Transverse colon (tissue), 4 donors: ENCODE measurements around the gene SMAD5.

Source experiments
- EP300 ChIP-seq: sonication (generic); formaldehyde crosslinking; IDR thresholded peaks from one replicate; pipeline ENCODE4 v1.6.1; 2017; ENCODE audit warnings: antibody characterized with exemption, low read depth
- POLR2A ChIP-seq: fragments of 450-650 bp; IDR thresholded peaks from one replicate; pipeline ENCODE4 v1.6.1; 2016; ENCODE audit warnings: antibody characterized with exemption, mild to moderate bottlenecking, moderate library complexity
- POLR2AphosphoS5 ChIP-seq, 3 donors: sonication (generic); formaldehyde crosslinking; IDR thresholded peaks; one replicate each; pipeline ENCODE4 v1.6.1; 2016; ENCODE audit warnings: antibody characterized with exemption in 3 of 3
- TF ChIP-seq, protein P1 (sequence below), 5 experiments: fragments of 200-600 bp in 3 of 5; fragments of 450-650 bp in 2 of 5; sonication (generic) in 3 of 5; IDR thresholded peaks; 1 replicate in 2 of 5; 2 replicates in 3 of 5; pipeline ENCODE4 v1.5.1; 2016 to 2017; ENCODE audit warnings: antibody characterized with exemption in 5 of 5, inconsistent platforms in 3 of 5, mild to moderate bottlenecking in 2 of 5, moderate library complexity in 1 of 5

DNA sequence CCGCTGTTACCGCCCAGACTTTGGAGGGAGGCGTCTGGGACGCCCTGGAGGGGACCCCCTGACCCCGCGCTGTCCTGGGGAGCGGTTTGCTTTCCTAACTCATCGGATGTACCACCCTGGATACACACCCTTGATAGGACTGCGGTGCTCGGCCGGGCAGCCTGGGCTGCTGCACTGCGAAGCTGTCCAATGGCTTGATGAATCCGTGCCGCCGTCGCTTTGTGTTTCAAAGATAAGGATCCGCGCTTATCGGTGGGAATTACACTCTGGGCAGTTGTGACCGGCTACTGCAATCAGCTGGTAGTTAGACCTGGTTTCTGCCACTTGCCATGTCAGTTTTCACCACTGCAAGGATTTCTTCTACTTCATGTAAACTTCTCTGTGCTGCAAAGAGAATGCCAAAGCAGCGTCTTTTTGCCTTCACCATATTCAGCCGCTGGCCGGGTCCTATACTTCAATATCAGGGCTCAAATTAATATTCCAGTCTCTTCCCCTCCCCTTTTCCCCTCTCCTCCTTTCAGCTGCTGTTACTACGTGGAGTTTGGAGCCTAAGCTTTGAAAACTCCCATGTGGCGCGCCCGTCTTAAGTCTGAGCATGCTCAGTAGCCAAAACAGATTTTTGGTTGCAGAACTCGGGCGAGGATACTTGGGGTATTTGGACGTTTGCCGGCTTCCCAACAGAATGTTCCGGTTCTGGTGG lies 727 bp downstream of the SMAD5 start:
- TF ChIP-seq EP300 (no peak), POLR2A (no peak), POLR2AphosphoS5 (IDR thresholded peaks at IDR 0.05) (no peak)
- TF ChIP-seq, protein P1, sequence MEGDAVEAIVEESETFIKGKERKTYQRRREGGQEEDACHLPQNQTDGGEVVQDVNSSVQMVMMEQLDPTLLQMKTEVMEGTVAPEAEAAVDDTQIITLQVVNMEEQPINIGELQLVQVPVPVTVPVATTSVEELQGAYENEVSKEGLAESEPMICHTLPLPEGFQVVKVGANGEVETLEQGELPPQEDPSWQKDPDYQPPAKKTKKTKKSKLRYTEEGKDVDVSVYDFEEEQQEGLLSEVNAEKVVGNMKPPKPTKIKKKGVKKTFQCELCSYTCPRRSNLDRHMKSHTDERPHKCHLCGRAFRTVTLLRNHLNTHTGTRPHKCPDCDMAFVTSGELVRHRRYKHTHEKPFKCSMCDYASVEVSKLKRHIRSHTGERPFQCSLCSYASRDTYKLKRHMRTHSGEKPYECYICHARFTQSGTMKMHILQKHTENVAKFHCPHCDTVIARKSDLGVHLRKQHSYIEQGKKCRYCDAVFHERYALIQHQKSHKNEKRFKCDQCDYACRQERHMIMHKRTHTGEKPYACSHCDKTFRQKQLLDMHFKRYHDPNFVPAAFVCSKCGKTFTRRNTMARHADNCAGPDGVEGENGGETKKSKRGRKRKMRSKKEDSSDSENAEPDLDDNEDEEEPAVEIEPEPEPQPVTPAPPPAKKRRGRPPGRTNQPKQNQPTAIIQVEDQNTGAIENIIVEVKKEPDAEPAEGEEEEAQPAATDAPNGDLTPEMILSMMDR (IDR thresholded peaks at IDR 0.05) = peak in 2 of 5 experiments; percentile 28 to 31
